Thyroid gland (tissue), 4 donors: Measurements from ENCODE around the gene CCSER1. TPM values are rescaled to one million over a fixed set of nuclear protein-coding genes. Genes with fewer than 3 reads are reported as not detected.

Experiments
- DNase-seq, 2 donors: peaks; one replicate each; pipeline ENCODE4 v3.0.0-alpha.2; 2019
- H3K27ac ChIP-seq, 3 donors: fragments of 200-600 bp; sonication (generic); 1 replicate in 2 of 3; 2 replicates in 1 of 3; pipeline ENCODE4 v1.5.1; 2016 to 2019; ENCODE audit warnings: mild to moderate bottlenecking in 1 of 3, moderate library complexity in 1 of 3
- H3K27me3 ChIP-seq: fragments of 200-600 bp; sonication (generic); one replicate; pipeline ENCODE4 v1.5.1; 2019
- H3K36me3 ChIP-seq, 2 donors: fragments of 200-600 bp; sonication (generic); one replicate each; pipeline ENCODE4 v1.5.1; 2016 to 2019
- H3K4me1 ChIP-seq, 2 donors: fragments of 200-600 bp; sonication (generic); one replicate each; pipeline ENCODE4 v1.5.1; 2017 to 2019
- H3K4me3 ChIP-seq, 3 donors: fragments of 200-600 bp; sonication (generic); replicated peaks in 1 of 3; 1 replicate in 2 of 3; 2 replicates in 1 of 3; pipeline ENCODE4 v1.5.1; 2016; ENCODE audit warnings: mild to moderate bottlenecking in 1 of 3
- H3K9me3 ChIP-seq: fragments of 200-600 bp; sonication (generic); one replicate; pipeline ENCODE4 v1.5.1; 2017
- CTCF ChIP-seq, 6 experiments: fragments of 200-600 bp in 3 of 6; fragments of 450-650 bp in 3 of 6; sonication (generic) in 3 of 6; IDR thresholded peaks; one replicate each; pipeline ENCODE4 v1.5.1; 2016 to 2019; ENCODE audit warnings: antibody characterized with exemption in 6 of 6, mild to moderate bottlenecking in 2 of 6, inconsistent platforms in 1 of 6, moderate library complexity in 1 of 6
- POLR2A ChIP-seq, 2 donors: fragments of 450-650 bp; IDR thresholded peaks; one replicate each; pipeline ENCODE4 v1.6.1; 2017; ENCODE audit warnings: antibody characterized with exemption in 2 of 2, mild to moderate bottlenecking in 2 of 2, moderate library complexity in 1 of 2
- WGBS, 2 donors: methylation state at CpG; one replicate each; pipeline ENCODE4 v1.1.5; 2017; 5-methylcytosine and 5-hydroxymethylcytosine counted together
- intact Hi-C: fragments of 100-400 bp; cut with DNase I; formaldehyde crosslinking; loops from one replicate; pipeline ENCODE4 v1.15.1; 2023
- total RNA-seq, 4 donors: library from RNA; depleted of rRNA; stranded (reverse); fragments of >200 nt; gene quantifications; one replicate each; pipeline ENCODE4 v1.2.3, GENCODE V29; 2016

CCSER1 gene
- total RNA-seq, 4 donors from 2014 or later = 37.7 to 52.3 (median 43.3) TPM

- H3K9me3 ChIP-seq = no peaks in the 10 kb centered on the region
- no peaks in the 10 kb centered on the region for H3K4me1 ChIP-seq
- DNase-seq = no peak
- TF ChIP-seq CTCF (IDR thresholded peaks at IDR 0.05) = no peak
- TF ChIP-seq POLR2A (IDR thresholded peaks at IDR 0.05) = no peak
- H3K27ac ChIP-seq = no peak overlapping the region
- no peak overlapping the region for H3K4me3 ChIP-seq
- intact Hi-C loops = no loop called here
- no peaks in the 10 kb centered on the region for H3K36me3 ChIP-seq
- 58 to 69% methylated on average over 2 of the region's 2 CpGs for WGBS, 2 donors
- H3K27me3 ChIP-seq = no peaks in the 10 kb centered on the region
Observed at GRCh38 chr4:91220315-91220714, 1093.1 kb downstream of the CCSER1 start.

- no peak for TF ChIP-seq CTCF (IDR thresholded peaks at IDR 0.05)
- TF ChIP-seq POLR2A (IDR thresholded peaks at IDR 0.05) = no peak
- H3K9me3 ChIP-seq = no peaks in the 10 kb centered on the region
- no peak overlapping the region for H3K27ac ChIP-seq
- H3K4me1 ChIP-seq = no peaks in the 10 kb centered on the region
- 88 to 89% methylated on average over 4 of the region's 4 CpGs for WGBS, 2 donors
- no peaks in the 10 kb centered on the region for H3K27me3 ChIP-seq
- intact Hi-C loops = no loop called here
- DNase-seq = no peak
- H3K36me3 ChIP-seq = no peaks in the 10 kb centered on the region
- H3K4me3 ChIP-seq = no peak overlapping the region
Observed at GRCh38 chr4:91222014-91222413, 1094.8 kb downstream of the CCSER1 start.

GRCh38 chr4:91226867-91227266, 1099.7 kb downstream of the CCSER1 start:
- Histone ChIP-seq H3K9me3 (no peaks in the 10 kb centered on the region), H3K4me3 (no peak overlapping the region), H3K27ac (no peak overlapping the region), H3K36me3 (no peaks in the 10 kb centered on the region), H3K4me1 (no peaks in the 10 kb centered on the region), H3K27me3 (no peaks in the 10 kb centered on the region)
- intact Hi-C loops = no loop called here
- no peak for DNase-seq
- WGBS, 2 donors = 93 to 94% methylated on average over 1 of the region's 1 CpG
- TF ChIP-seq POLR2A (IDR thresholded peaks at IDR 0.05) = no peak

- Histone ChIP-seq H3K9me3 (no peaks in the 10 kb centered on the region), H3K36me3 (no peaks in the 10 kb centered on the region), H3K27me3 (no peaks in the 10 kb centered on the region), H3K4me1 (no peaks in the 10 kb centered on the region), H3K4me3 (no peak overlapping the region), H3K27ac (no peak overlapping the region)
- TF ChIP-seq CTCF (IDR thresholded peaks at IDR 0.05) = no peak
- no peak for TF ChIP-seq POLR2A (IDR thresholded peaks at IDR 0.05)
- 84 to 95% methylated on average over 3 of the region's 3 CpGs for WGBS, 2 donors
- no peak for DNase-seq
- intact Hi-C loops = no loop called here
Observed at GRCh38 chr4:91228659-91229058, 1101.5 kb downstream of the CCSER1 start.

GRCh38 chr4:91233164-91233563, 1106.0 kb downstream of the CCSER1 start:
- TF ChIP-seq POLR2A (IDR thresholded peaks at IDR 0.05) (no peak), CTCF (IDR thresholded peaks at IDR 0.05) (no peak)
- intact Hi-C loops = no loop called here
- H3K4me3 ChIP-seq = no peak overlapping the region
- H3K36me3 ChIP-seq = no peaks in the 10 kb centered on the region
- no peaks in the 10 kb centered on the region for H3K4me1 ChIP-seq
- 85 to 90% methylated on average over 2 of the region's 2 CpGs for WGBS, 2 donors
- no peaks in the 10 kb centered on the region for H3K27me3 ChIP-seq
- no peaks in the 10 kb centered on the region for H3K9me3 ChIP-seq
- no peak overlapping the region for H3K27ac ChIP-seq
- no peak for DNase-seq

- Histone ChIP-seq H3K4me3 (no peak overlapping the region), H3K4me1 (no peaks in the 10 kb centered on the region), H3K27ac (no peak overlapping the region), H3K27me3 (no peaks in the 10 kb centered on the region), H3K36me3 (no peaks in the 10 kb centered on the region), H3K9me3 (no peaks in the 10 kb centered on the region)
- no peak for TF ChIP-seq POLR2A (IDR thresholded peaks at IDR 0.05)
- no peak for TF ChIP-seq CTCF (IDR thresholded peaks at IDR 0.05)
- 0 to 31% methylated on average over 2 of the region's 2 CpGs for WGBS, 2 donors
- intact Hi-C loops = no loop called here
- DNase-seq = peak; percentile 81 to 87
Observed at GRCh38 chr4:91243132-91243531, 1115.9 kb downstream of the CCSER1 start.
